BJ (cell line): ENCODE data around the gene NTRK3. TPM values are rescaled to one million over a fixed set of nuclear protein-coding genes. Genes with fewer than 3 reads are reported as not detected.
A peak's percentile ranks its signal among the peaks of the same experiment; 100 is the strongest.

Source experiments
- CTCF ChIA-PET: fragments of 350-600 bp; formaldehyde crosslinking; extraction: SDS; loops from one replicate; lab custom pipeline; 2021; ENCODE audit warnings: antibody characterized with exemption, inconsistent platforms; lab: Yijun Ruan, JAX
- POLR2A ChIA-PET: fragments of 300-600 bp; sonication (Branson Sonifier 250); formaldehyde crosslinking; extraction: SDS; loops from one replicate; lab custom pipeline; 2021; ENCODE audit warnings: antibody characterized with exemption; lab: Charles Lee
- DNase-seq: peaks from one replicate; pipeline ENCODE4 v3.0.0-alpha.2; 2011; ENCODE audit warnings: low read depth
- H3K27me3 ChIP-seq: 2 replicates; pipeline ENCODE4 v1.6.0; 2011; ENCODE audit warnings: low read length; ENCODE audit not compliant: control insufficient read depth, insufficient read depth
- H3K36me3 ChIP-seq: 2 replicates; pipeline ENCODE4 v1.5.1; 2011; ENCODE audit warnings: low read length; ENCODE audit not compliant: control insufficient read depth, insufficient read depth
- H3K4me3 ChIP-seq: 2 replicates; pipeline ENCODE4 v1.5.1; 2011; ENCODE audit warnings: low read depth, mild to moderate bottlenecking, control low read depth, low read length
- CTCF ChIP-seq: IDR thresholded peaks from 2 replicates; pipeline ENCODE4 v1.5.1; 2011; ENCODE audit warnings: low read depth, mild to moderate bottlenecking, control low read depth, inconsistent platforms, low read length, moderate library complexity; ENCODE audit not compliant: insufficient read depth
- polyA plus RNA-seq: library from polyadenylated mRNA; depleted of rRNA; stranded (reverse); fragments of >200 nt; gene quantifications from 2 replicates; pipeline ENCODE4 v1.2.3, GENCODE V29; 2011

NTRK3 gene
- polyA plus RNA-seq, 1 experiment: 0.12 TPM

- Histone ChIP-seq H3K27me3 (no peaks in the 10 kb centered on the region), H3K36me3 (no peaks in the 10 kb centered on the region), H3K4me3 (no peak overlapping the region)
- ChIA-PET CTCF (interaction anchor here (0.6 kb wide), 1 partner anchor 1559 kb away, joined by 3 read pairs; no protein-coding TSS in a partner anchor), POLR2A (interaction anchor here (0.5 to 1.0 kb wide), 2 partner anchors 207 to 256 kb away, joined by 7 to 14 read pairs; no protein-coding TSS in a partner anchor)
- TF ChIP-seq CTCF: no peak
- DNase-seq: peak; percentile 60
Observed at GRCh38 chr15:87874896-87875711, 381.4 kb downstream of the NTRK3 start.

- no peak for DNase-seq
- TF ChIP-seq CTCF: no peak
- ChIA-PET CTCF (interaction anchor here (0.6 kb wide), 1 partner anchor 127 kb away, joined by 3 read pairs; no protein-coding TSS in a partner anchor), POLR2A (no interaction called here)
- no peak overlapping the region for H3K4me3 ChIP-seq
- no peaks in the 10 kb centered on the region for H3K36me3 ChIP-seq
- H3K27me3 ChIP-seq: no peaks in the 10 kb centered on the region
Observed at GRCh38 chr15:87873516-87873915, 383.0 kb downstream of the NTRK3 start.

- no peak for TF ChIP-seq CTCF
- Histone ChIP-seq H3K27me3 (no peaks in the 10 kb centered on the region), H3K36me3 (no peaks in the 10 kb centered on the region), H3K4me3 (no peak overlapping the region)
- CTCF ChIA-PET: interaction anchor here (0.6 kb wide), 1 partner anchor 583 kb away, joined by 4 read pairs; no protein-coding TSS in a partner anchor
- POLR2A ChIA-PET: no interaction called here
- peak; percentile 31 for DNase-seq
Observed at GRCh38 chr15:87871731-87872320, 384.7 kb downstream of the NTRK3 start.

GRCh38 chr15:87871258-87871681 is 385.3 kb downstream of the NTRK3 start:
- Histone ChIP-seq H3K27me3 (no peaks in the 10 kb centered on the region), H3K4me3 (no peak overlapping the region), H3K36me3 (no peaks in the 10 kb centered on the region)
- TF ChIP-seq CTCF: no peak
- DNase-seq: peak; percentile 35
- ChIA-PET POLR2A (no interaction called here), CTCF (interaction anchor here (0.6 kb wide), 1 partner anchor 584 kb away, joined by 4 read pairs; no protein-coding TSS in a partner anchor)

- H3K4me3 ChIP-seq: no peak overlapping the region
- ChIA-PET POLR2A (no interaction called here), CTCF (no interaction called here)
- H3K27me3 ChIP-seq: no peaks in the 10 kb centered on the region
- no peak for DNase-seq
- no peak for TF ChIP-seq CTCF
- H3K36me3 ChIP-seq: no peaks in the 10 kb centered on the region
Observed at GRCh38 chr15:87866961-87867360, 389.6 kb downstream of the NTRK3 start.
